Esophagus muscularis mucosa (tissue), 4 donors: ENCODE measurements around the gene PRKCE. TPM values are rescaled to one million over a fixed set of nuclear protein-coding genes. Genes with fewer than 3 reads are reported as not detected.

ENCODE experiments used
- DNase-seq: peaks from one replicate; pipeline ENCODE4 v3.0.0-alpha.2; 2017; ENCODE audit errors: extremely low spot score
- H3K27ac ChIP-seq, 4 donors: fragments of 200-600 bp; sonication (generic); replicated peaks in 1 of 4; 1 replicate in 3 of 4; 2 replicates in 1 of 4; pipeline ENCODE4 v1.5.1; 2016 to 2019; ENCODE audit warnings: mild to moderate bottlenecking in 1 of 4
- H3K27me3 ChIP-seq, 4 donors: fragments of 200-600 bp; sonication (generic); one replicate each; pipeline versions ENCODE4 v1.5.1 to v1.6.0; 2016 to 2019
- H3K36me3 ChIP-seq, 4 donors: fragments of 200-600 bp; sonication (generic); one replicate each; pipeline ENCODE4 v1.5.1; 2016 to 2019
- H3K4me1 ChIP-seq, 4 donors: fragments of 200-600 bp; sonication (generic); one replicate each; pipeline ENCODE4 v1.5.1; 2016 to 2019
- H3K4me3 ChIP-seq, 4 donors: fragments of 200-600 bp; sonication (generic); 1 replicate in 2 of 4; 2 replicates in 2 of 4; pipeline ENCODE4 v1.5.1; 2016 to 2019; ENCODE audit warnings: mild to moderate bottlenecking in 4 of 4, moderate library complexity in 1 of 4
- H3K9me3 ChIP-seq, 4 donors: fragments of 200-600 bp; sonication (generic); 1 replicate in 3 of 4; 2 replicates in 1 of 4; pipeline ENCODE4 v1.5.1; 2016 to 2019
- CTCF ChIP-seq, 3 experiments: fragments of 200-600 bp in 2 of 3; fragments of 450-650 bp in 1 of 3; sonication (generic) in 2 of 3; IDR thresholded peaks; one replicate each; pipeline ENCODE4 v1.5.1; 2017 to 2019; ENCODE audit warnings: antibody characterized with exemption in 3 of 3, mild to moderate bottlenecking in 2 of 3, moderate library complexity in 1 of 3
- EP300 ChIP-seq: sonication (generic); formaldehyde crosslinking; IDR thresholded peaks from one replicate; pipeline ENCODE4 v1.6.1; 2017; ENCODE audit warnings: antibody characterized with exemption
- POLR2A ChIP-seq: fragments of 450-650 bp; IDR thresholded peaks from one replicate; pipeline ENCODE4 v1.6.1; 2017; ENCODE audit warnings: antibody characterized with exemption, moderate library complexity, mild to moderate bottlenecking, low read depth
- POLR2AphosphoS5 ChIP-seq, 2 donors: sonication (generic); formaldehyde crosslinking; IDR thresholded peaks; one replicate each; pipeline ENCODE4 v1.6.1; 2017; ENCODE audit warnings: antibody characterized with exemption in 2 of 2
- WGBS: methylation state at CpG from one replicate; pipeline ENCODE4 v1.1.5; 2018; 5-methylcytosine and 5-hydroxymethylcytosine counted together
- intact Hi-C: fragments of 100-400 bp; cut with DNase I; formaldehyde crosslinking; loops from one replicate; pipeline ENCODE4 v1.15.1; 2023
- total RNA-seq, 4 donors: library from RNA; depleted of rRNA; stranded (reverse); fragments of >200 nt; gene quantifications; one replicate each; pipeline versions ENCODE4 v1.1.0 to v1.2.1, GENCODE V29; 2016

PRKCE gene
- total RNA-seq, 4 donors from 2014 or later = 11.6 to 21.1 (median 13.0) TPM

GRCh38 chr2:45637440-45637839 is 14.0 kb upstream of the PRKCE start:
- H3K4me3 ChIP-seq = no peak overlapping the region
- intact Hi-C loops = no loop called here
- H3K4me1 ChIP-seq = no peaks in the 10 kb centered on the region
- H3K36me3 ChIP-seq = no peaks in the 10 kb centered on the region
- 69% methylated on average over 5 of the region's 5 CpGs for WGBS
- H3K27me3 ChIP-seq = peaks cover 0 to 8% (median 0%) of the 10 kb centered on the region in 4 donors
- TF ChIP-seq POLR2AphosphoS5 (IDR thresholded peaks at IDR 0.05) (no peak), POLR2A (no peak), EP300 (no peak), CTCF (IDR thresholded peaks at IDR 0.05) (no peak)
- H3K9me3 ChIP-seq = no peaks in the 10 kb centered on the region
- DNase-seq = no peak
- no peak overlapping the region for H3K27ac ChIP-seq

- peaks cover 0 to 12% (median 0%) of the 10 kb centered on the region in 4 donors for H3K27me3 ChIP-seq
- no peak overlapping the region for H3K4me3 ChIP-seq
- H3K27ac ChIP-seq = no peak overlapping the region
- 75% methylated on average over 2 of the region's 2 CpGs for WGBS
- TF ChIP-seq POLR2AphosphoS5 (IDR thresholded peaks at IDR 0.05) (no peak), POLR2A (no peak), EP300 (no peak), CTCF (IDR thresholded peaks at IDR 0.05) (no peak)
- intact Hi-C loops = loop anchor here (10.0 kb wide), 1 partner anchor 814 kb away; no protein-coding TSS in a partner anchor
- H3K4me1 ChIP-seq = peaks cover 6 to 14% (median 13%) of the 10 kb centered on the region in 4 donors
- no peaks in the 10 kb centered on the region for H3K9me3 ChIP-seq
- no peaks in the 10 kb centered on the region for H3K36me3 ChIP-seq
- DNase-seq = no peak
These were observed 10.9 kb upstream of the PRKCE start for GRCh38 chr2:45640576-45640975.

- H3K27ac ChIP-seq = peak overlapping the region in 2 of 4 donors; percentile 36 to 61
- 33% methylated on average over 11 of the region's 11 CpGs for WGBS
- intact Hi-C loops = loop anchor here (2.0 to 10.0 kb wide), 3 partner anchors 136 to 812 kb away; no protein-coding TSS in a partner anchor
- DNase-seq = no peak
- peak overlapping the region; percentile 59 to 64 (median 62) for H3K4me3 ChIP-seq
- TF ChIP-seq POLR2A = no peak
- TF ChIP-seq CTCF (IDR thresholded peaks at IDR 0.05) = no peak
- no peak for TF ChIP-seq POLR2AphosphoS5 (IDR thresholded peaks at IDR 0.05)
- no peak for TF ChIP-seq EP300
- no peaks in the 10 kb centered on the region for H3K36me3 ChIP-seq
- H3K9me3 ChIP-seq = no peaks in the 10 kb centered on the region
- H3K4me1 ChIP-seq = peaks cover 9 to 25% (median 23%) of the 10 kb centered on the region in 4 donors
- peaks cover 0 to 12% (median 0%) of the 10 kb centered on the region in 4 donors for H3K27me3 ChIP-seq
These were observed 8.4 kb upstream of the PRKCE start for GRCh38 chr2:45643095-45643494.

- Histone ChIP-seq H3K27ac (peak overlapping the region in 2 of 4 donors; percentile 36 to 61), H3K4me3 (peak overlapping the region; percentile 59 to 64 (median 62)), H3K36me3 (no peaks in the 10 kb centered on the region), H3K9me3 (no peaks in the 10 kb centered on the region), H3K4me1 (peaks cover 14 to 32% (median 30%) of the 10 kb centered on the region in 4 donors), H3K27me3 (peaks cover 0 to 12% (median 0%) of the 10 kb centered on the region in 4 donors)
- WGBS = 27% methylated on average over 24 of the region's 49 CpGs
- TF ChIP-seq CTCF (IDR thresholded peaks at IDR 0.05) (peak in 2 of 3 experiments; percentile 98 to 100), POLR2AphosphoS5 (IDR thresholded peaks at IDR 0.05) (peak in 1 of 2 donors; percentile 22), EP300 (no peak)
- intact Hi-C loops = loop anchor here (2.0 to 10.0 kb wide), 3 partner anchors 135 to 811 kb away; no protein-coding TSS in a partner anchor
- no peak for DNase-seq
These were observed 7.6 kb upstream of the PRKCE start for GRCh38 chr2:45643543-45644542.
